GM12892 (cell line): ENCODE measurements around the gene YIPF2.

Source experiments
- POLR2A ChIP-seq: IDR thresholded peaks from 2 replicates; pipeline ENCODE4 v1.6.1; 2011; ENCODE audit warnings: low read depth, low read length, control low read depth
- POLR2AphosphoS5 ChIP-seq: IDR thresholded peaks from 2 replicates; pipeline ENCODE4 v1.6.1; 2011; ENCODE audit warnings: low read depth, low read length, control low read depth
- TAF1 ChIP-seq: IDR thresholded peaks from 2 replicates; pipeline ENCODE4 v1.6.1; 2011; ENCODE audit warnings: low read depth, mild to moderate bottlenecking, control low read depth, low read length, borderline replicate concordance

DNA sequence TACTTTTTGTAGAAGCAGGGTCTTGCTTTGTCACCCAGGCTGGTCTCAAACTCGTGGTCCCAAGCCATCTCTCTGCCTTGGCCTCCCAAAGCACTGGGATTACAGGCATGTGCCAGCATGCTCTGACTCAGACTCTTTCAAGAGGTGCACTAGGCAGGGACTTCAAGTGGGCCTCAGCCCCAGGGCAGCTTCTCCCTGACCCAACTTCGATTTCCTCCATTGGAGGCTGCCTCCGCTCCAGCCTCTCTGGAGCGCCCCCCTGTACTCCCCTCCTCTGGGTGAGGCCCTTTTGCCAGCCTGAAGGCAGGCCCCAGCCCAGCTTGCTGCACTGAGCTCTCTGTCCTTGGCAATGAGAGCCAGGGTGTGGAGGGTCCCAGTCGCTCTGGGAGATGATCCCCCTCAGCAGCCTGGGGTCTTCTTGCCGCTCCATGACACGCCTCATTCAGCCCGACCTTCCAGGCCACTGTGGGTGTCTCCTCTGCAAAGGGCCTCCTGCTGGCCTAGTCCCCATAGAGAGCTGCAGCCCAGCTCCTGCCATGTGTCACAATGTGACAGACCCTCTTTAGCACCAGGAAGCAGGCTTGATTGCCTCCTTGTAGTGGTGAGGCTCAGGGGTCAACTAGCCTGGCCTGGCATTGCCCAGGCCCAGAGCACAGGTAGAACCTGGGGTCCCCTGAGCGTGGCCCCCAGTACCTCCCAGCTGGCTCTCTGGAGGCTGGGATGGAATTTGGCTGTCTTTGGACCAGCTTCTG is 40.6 kb downstream of the YIPF2 start:
- no peak for TF ChIP-seq POLR2A
- TF ChIP-seq TAF1: no peak
- no peak for TF ChIP-seq POLR2AphosphoS5
